B cell (primary cell): Measurements from ENCODE around the gene SNX32. TPM values are rescaled to one million over a fixed set of nuclear protein-coding genes. Genes with fewer than 3 reads are reported as not detected.

Source experiments
- ATAC-seq: fragments of 200-7000 bp; cut with Tn5 transposase; one replicate; pipeline ENCODE4 v1.10.0; 2021; ENCODE audit warnings: low read depth, mild to moderate bottlenecking, moderate number of reproducible peaks, moderate library complexity
- CTCF ChIA-PET: fragments of 350-600 bp; sonication (Branson Sonifier 250); formaldehyde crosslinking; loops from one replicate; lab custom pipeline; 2021; ENCODE audit warnings: antibody characterized with exemption, inconsistent platforms; lab: Charles Lee
- POLR2A ChIA-PET: fragments of 350-600 bp; sonication (Branson Sonifier 250); formaldehyde crosslinking; loops from one replicate; lab custom pipeline; 2021; ENCODE audit warnings: antibody characterized with exemption; lab: Charles Lee
- DNase-seq: peaks from one replicate; pipeline ENCODE4 v3.0.0; 2013
- H2AFZ ChIP-seq: 2 replicates; pipeline ENCODE4 v1.6.1; 2012; ENCODE audit warnings: mild to moderate bottlenecking, low read depth, low read length; ENCODE audit not compliant: insufficient read depth, poor library complexity, severe bottlenecking
- H3K27ac ChIP-seq, 2 donors: 1 replicate in 1 of 2; 2 replicates in 1 of 2; pipeline ENCODE4 v1.5.1; 2012 to 2013; ENCODE audit warnings: low read length in 2 of 2, mild to moderate bottlenecking in 2 of 2, moderate library complexity in 1 of 2
- H3K27me3 ChIP-seq, 4 experiments: fragments of 200-600 bp in 1 of 4; sonication (generic) in 1 of 4; replicated peaks in 1 of 4; 1 replicate in 2 of 4; 2 replicates in 2 of 4; pipeline versions ENCODE4 v1.6.1 to v1.7.0; 2013 to 2016; ENCODE audit warnings: low read length in 3 of 4, mild to moderate bottlenecking in 2 of 4, mixed read lengths in 1 of 4, moderate library complexity in 1 of 4; ENCODE audit not compliant: insufficient read depth in 4 of 4, control insufficient read depth in 3 of 4; ENCODE audit errors: control extremely low read depth in 1 of 4
- H3K36me3 ChIP-seq, 2 experiments: replicated peaks in 1 of 2; 1 replicate in 1 of 2; 2 replicates in 1 of 2; pipeline versions ENCODE4 v1.6.1 to v1.7.1; 2013; ENCODE audit warnings: low read length in 1 of 2; ENCODE audit not compliant: insufficient read depth in 2 of 2, control insufficient read depth in 1 of 2; ENCODE audit errors: control extremely low read depth in 1 of 2, extremely low read depth in 1 of 2
- H3K4me1 ChIP-seq, 2 donors: fragments of 200-600 bp in 1 of 2; sonication (generic) in 1 of 2; 1 replicate in 1 of 2; 2 replicates in 1 of 2; pipeline versions ENCODE4 v1.5.1 to v1.6.1; 2013 to 2017; ENCODE audit warnings: low read length in 2 of 2; ENCODE audit not compliant: control insufficient read depth in 2 of 2, insufficient read depth in 2 of 2
- H3K4me2 ChIP-seq: replicated peaks from 2 replicates; pipeline ENCODE3; 2012; ENCODE audit warnings: mild to moderate bottlenecking, low read depth, low read length; ENCODE audit not compliant: poor library complexity, severe bottlenecking
- H3K4me3 ChIP-seq, 5 experiments: fragments of 200-600 bp in 1 of 5; sonication (generic) in 1 of 5; 1 replicate in 3 of 5; 2 replicates in 2 of 5; pipeline versions ENCODE4 v1.5.1 to v1.7.0; 2011 to 2016; ENCODE audit warnings: low read length in 4 of 5, mild to moderate bottlenecking in 4 of 5, low read depth in 2 of 5, control low read depth in 1 of 5, moderate library complexity in 1 of 5; ENCODE audit not compliant: insufficient read depth in 1 of 5; ENCODE audit errors: control extremely low read depth in 1 of 5, extremely low read depth in 1 of 5
- H3K79me2 ChIP-seq: fragments of 200-600 bp; sonication (generic); one replicate; pipeline ENCODE4 v1.6.0; 2016; ENCODE audit warnings: low read length; ENCODE audit not compliant: control insufficient read depth, insufficient read depth
- H3K9ac ChIP-seq: fragments of 200-600 bp; sonication (generic); 2 replicates; pipeline ENCODE4 v1.6.1; 2017; ENCODE audit warnings: mild to moderate bottlenecking, low read length, moderate library complexity
- H3K9me3 ChIP-seq, 3 donors: one replicate each; pipeline versions ENCODE4 v1.6.1 to v1.7.1; 2013; ENCODE audit warnings: low read length in 2 of 3; ENCODE audit not compliant: control insufficient read depth in 2 of 3, insufficient read depth in 1 of 3; ENCODE audit errors: control extremely low read depth in 1 of 3
- H4K20me1 ChIP-seq: 2 replicates; pipeline ENCODE4 v1.6.0; 2012; ENCODE audit warnings: mild to moderate bottlenecking, low read length; ENCODE audit not compliant: insufficient read depth, control insufficient read depth, poor library complexity, severe bottlenecking
- H3K27ac Mint-ChIP-seq: one replicate; pipeline ENCODE4 v1.8.0; 2021; ENCODE audit warnings: mixed read lengths
- H3K27me3 Mint-ChIP-seq: one replicate; pipeline ENCODE4 v1.8.0; 2021; ENCODE audit warnings: mixed read lengths
- H3K4me1 Mint-ChIP-seq: one replicate; pipeline ENCODE4 v1.8.0; 2021; ENCODE audit warnings: mixed read lengths
- H3K4me3 Mint-ChIP-seq: one replicate; pipeline ENCODE4 v1.8.0; 2021; ENCODE audit warnings: mixed read lengths
- H3K9me3 Mint-ChIP-seq: one replicate; pipeline ENCODE4 v1.8.0; 2022; ENCODE audit warnings: mixed read lengths; ENCODE audit not compliant: insufficient read depth
- EZH2 ChIP-seq: IDR thresholded peaks from 2 replicates; pipeline ENCODE4 v1.6.1; 2012; ENCODE audit warnings: borderline replicate concordance, low read depth, mild to moderate bottlenecking, moderate library complexity, low read length; ENCODE audit not compliant: insufficient read depth, poor library complexity, severe bottlenecking
- WGBS: methylation state at CpG from one replicate; pipeline ENCODE4 v1.1.5; 2013; ENCODE audit warnings: missing lambda C conversion rate; ENCODE audit not compliant: insufficient coverage; 5-methylcytosine and 5-hydroxymethylcytosine counted together
- intact Hi-C: fragments of 100-400 bp; cut with micrococcal nuclease; formaldehyde crosslinking; loops from one replicate; pipeline ENCODE4 v1.10.0; 2022
- polyA plus RNA-seq: library from polyadenylated mRNA; depleted of rRNA; stranded (reverse); fragments of >200 nt; gene quantifications from 2 replicates; pipeline ENCODE4 v1.2.3, GENCODE V29; 2012
- total RNA-seq, 2 donors: library from RNA; stranded (reverse); fragments of 120-200 nt in 1 of 2; gene quantifications; 1 replicate in 1 of 2; 2 replicates in 1 of 2; pipeline versions ENCODE4 v1.2.3 to v1.2.4, GENCODE V29; 2013 to 2022
- TF ChIP-seq, protein P1 (sequence below): fragments of 200-600 bp; IDR thresholded peaks from one replicate; pipeline ENCODE4 v1.8.0; 2022; ENCODE audit warnings: antibody characterized with exemption, mild to moderate bottlenecking

SNX32 gene
- total and polyA plus RNA-seq, 2 donors (not counting 1 experiment from before 2014, with no cell fraction given), result 0.57 to 0.89 TPM

GRCh38 chr11:65790104-65790901, 43.5 kb upstream of the SNX32 start:
- POLR2A ChIA-PET, result interaction anchor here (2.3 kb wide), 1 partner anchor 10 kb away, joined by 9 read pairs; no protein-coding TSS in a partner anchor
- Histone ChIP-seq H2AFZ (no peak overlapping the region), H3K4me3 (no peak overlapping the region), H3K79me2 (no peaks in the 10 kb centered on the region), H4K20me1 (no peaks in the 10 kb centered on the region), H3K9me3 (peaks cover 0 to 19% (median 0%) of the 10 kb centered on the region in 3 donors), H3K4me2 (no peak overlapping the region), H3K27me3 (peaks cover 0 to 62% (median 26%) of the 10 kb centered on the region in 4 experiments), H3K4me1 (peaks cover 26 to 43% of the 10 kb centered on the region in 2 donors), H3K27ac (no peak overlapping the region), H3K36me3 (no peaks in the 10 kb centered on the region), H3K9ac (no peak overlapping the region)
- Mint-ChIP-seq H3K27ac (peak overlapping the region; percentile 32), H3K4me1 (peaks cover 47% of the 10 kb centered on the region), H3K27me3 (peaks cover 6% of the 10 kb centered on the region), H3K9me3 (no peaks in the 10 kb centered on the region), H3K4me3 (no peak overlapping the region)
- no peak for DNase-seq
- no peak for TF ChIP-seq EZH2
- WGBS, result 92% methylated on average over 12 of the region's 13 CpGs
- CTCF ChIA-PET, result interaction anchor here (0.6 to 7.2 kb wide), 5 partner anchors 10 to 782 kb away, joined by 4 to 48 read pairs (median 6); partner anchors contain the start of genes AP5B1 and KAT5
- no peak for ATAC-seq
- intact Hi-C loops, result no loop called here

DNA sequence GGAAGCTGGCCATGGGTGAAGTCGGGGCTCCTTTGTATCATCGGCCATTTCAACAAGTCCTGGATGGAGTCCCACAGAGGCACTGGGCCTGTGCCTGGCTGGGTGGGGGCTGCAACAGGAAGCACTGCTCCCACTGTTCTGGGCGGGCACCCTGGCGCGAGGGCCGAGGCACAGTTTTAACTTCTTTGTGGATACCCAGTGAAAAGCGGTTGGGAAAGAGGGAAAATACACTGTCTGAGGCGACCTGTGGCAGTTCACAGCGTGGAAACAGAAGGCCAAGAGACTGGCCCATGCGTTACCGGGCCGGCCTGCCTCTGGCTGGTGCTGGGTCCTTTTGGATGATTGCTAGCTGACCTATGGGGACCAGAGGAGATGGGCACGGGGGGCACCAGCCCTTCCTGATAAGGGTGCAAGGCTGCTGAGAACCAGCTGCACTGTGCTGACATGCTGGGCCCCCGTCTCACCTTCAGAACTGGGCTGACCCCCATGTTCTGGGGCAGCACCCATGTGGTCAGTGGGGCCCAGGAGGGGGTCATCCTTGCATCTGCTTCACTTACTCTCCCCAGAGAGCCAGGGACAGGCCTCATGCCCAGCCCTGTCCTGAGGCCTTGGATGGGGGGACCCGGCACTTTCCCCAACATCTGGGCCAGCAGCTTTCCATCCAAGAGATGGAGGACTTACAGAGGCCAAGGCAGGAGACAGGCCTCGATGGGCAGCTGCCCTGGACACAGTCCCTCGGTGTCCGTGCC, 42.7 kb upstream of the SNX32 start:
- Histone ChIP-seq H4K20me1 (no peaks in the 10 kb centered on the region), H3K4me3 (no peak overlapping the region), H3K9ac (no peak overlapping the region), H3K27ac (no peak overlapping the region), H3K9me3 (peaks cover 0 to 19% (median 0%) of the 10 kb centered on the region in 3 donors), H3K4me2 (peak overlapping the region; percentile 62), H2AFZ (peak overlapping the region; percentile 69), H3K36me3 (no peaks in the 10 kb centered on the region), H3K4me1 (peaks cover 25 to 41% of the 10 kb centered on the region in 2 donors), H3K27me3 (peaks cover 0 to 54% (median 24%) of the 10 kb centered on the region in 4 experiments), H3K79me2 (no peaks in the 10 kb centered on the region)
- Mint-ChIP-seq H3K27ac (peak overlapping the region; percentile 89), H3K9me3 (no peaks in the 10 kb centered on the region), H3K27me3 (peaks cover 6% of the 10 kb centered on the region), H3K4me3 (peak overlapping the region; percentile 34), H3K4me1 (peaks cover 42% of the 10 kb centered on the region)
- WGBS, result 95% methylated on average over 17 of the region's 18 CpGs
- DNase-seq (no peak), ATAC-seq (no peak)
- CTCF ChIA-PET, result interaction anchor here (0.6 to 7.2 kb wide), 4 partner anchors 11 to 299 kb away, joined by 3 to 48 read pairs (median 20); partner anchors contain the start of gene AP5B1
- no peak for TF ChIP-seq EZH2
- TF ChIP-seq, protein P1, sequence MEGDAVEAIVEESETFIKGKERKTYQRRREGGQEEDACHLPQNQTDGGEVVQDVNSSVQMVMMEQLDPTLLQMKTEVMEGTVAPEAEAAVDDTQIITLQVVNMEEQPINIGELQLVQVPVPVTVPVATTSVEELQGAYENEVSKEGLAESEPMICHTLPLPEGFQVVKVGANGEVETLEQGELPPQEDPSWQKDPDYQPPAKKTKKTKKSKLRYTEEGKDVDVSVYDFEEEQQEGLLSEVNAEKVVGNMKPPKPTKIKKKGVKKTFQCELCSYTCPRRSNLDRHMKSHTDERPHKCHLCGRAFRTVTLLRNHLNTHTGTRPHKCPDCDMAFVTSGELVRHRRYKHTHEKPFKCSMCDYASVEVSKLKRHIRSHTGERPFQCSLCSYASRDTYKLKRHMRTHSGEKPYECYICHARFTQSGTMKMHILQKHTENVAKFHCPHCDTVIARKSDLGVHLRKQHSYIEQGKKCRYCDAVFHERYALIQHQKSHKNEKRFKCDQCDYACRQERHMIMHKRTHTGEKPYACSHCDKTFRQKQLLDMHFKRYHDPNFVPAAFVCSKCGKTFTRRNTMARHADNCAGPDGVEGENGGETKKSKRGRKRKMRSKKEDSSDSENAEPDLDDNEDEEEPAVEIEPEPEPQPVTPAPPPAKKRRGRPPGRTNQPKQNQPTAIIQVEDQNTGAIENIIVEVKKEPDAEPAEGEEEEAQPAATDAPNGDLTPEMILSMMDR, result no peak
- POLR2A ChIA-PET, result interaction anchor here (0.5 to 2.3 kb wide), 4 partner anchors 11 to 428 kb away, joined by 3 to 12 read pairs (median 6); partner anchors contain the start of gene KAT5
- intact Hi-C loops, result loop anchor here (1.0 kb wide), 1 partner anchor 11 kb away; the partner anchor contains the start of gene AP5B1
